Thyroid gland (tissue), 4 donors: ENCODE data around the gene OGDH. TPM values are rescaled to one million over a fixed set of nuclear protein-coding genes. Genes with fewer than 3 reads are reported as not detected.
A peak's percentile ranks its signal among the peaks of the same experiment; 100 is the strongest.

Experiments
- DNase-seq, 2 donors: peaks; one replicate each; pipeline ENCODE4 v3.0.0-alpha.2; 2019
- H3K27ac ChIP-seq, 3 donors: fragments of 200-600 bp; sonication (generic); 1 replicate in 2 of 3; 2 replicates in 1 of 3; pipeline ENCODE4 v1.5.1; 2016 to 2019; ENCODE audit warnings: mild to moderate bottlenecking in 1 of 3, moderate library complexity in 1 of 3
- H3K27me3 ChIP-seq: fragments of 200-600 bp; sonication (generic); one replicate; pipeline ENCODE4 v1.5.1; 2019
- H3K36me3 ChIP-seq, 2 donors: fragments of 200-600 bp; sonication (generic); one replicate each; pipeline ENCODE4 v1.5.1; 2016 to 2019
- H3K4me1 ChIP-seq, 2 donors: fragments of 200-600 bp; sonication (generic); one replicate each; pipeline ENCODE4 v1.5.1; 2017 to 2019
- H3K4me3 ChIP-seq, 3 donors: fragments of 200-600 bp; sonication (generic); replicated peaks in 1 of 3; 1 replicate in 2 of 3; 2 replicates in 1 of 3; pipeline ENCODE4 v1.5.1; 2016; ENCODE audit warnings: mild to moderate bottlenecking in 1 of 3
- H3K9me3 ChIP-seq: fragments of 200-600 bp; sonication (generic); one replicate; pipeline ENCODE4 v1.5.1; 2017
- CTCF ChIP-seq, 6 experiments: fragments of 200-600 bp in 3 of 6; fragments of 450-650 bp in 3 of 6; sonication (generic) in 3 of 6; IDR thresholded peaks; one replicate each; pipeline ENCODE4 v1.5.1; 2016 to 2019; ENCODE audit warnings: antibody characterized with exemption in 6 of 6, mild to moderate bottlenecking in 2 of 6, inconsistent platforms in 1 of 6, moderate library complexity in 1 of 6
- POLR2A ChIP-seq, 2 donors: fragments of 450-650 bp; IDR thresholded peaks; one replicate each; pipeline ENCODE4 v1.6.1; 2017; ENCODE audit warnings: antibody characterized with exemption in 2 of 2, mild to moderate bottlenecking in 2 of 2, moderate library complexity in 1 of 2
- WGBS, 2 donors: methylation state at CpG; one replicate each; pipeline ENCODE4 v1.1.5; 2017; 5-methylcytosine and 5-hydroxymethylcytosine counted together
- intact Hi-C: fragments of 100-400 bp; cut with DNase I; formaldehyde crosslinking; loops from one replicate; pipeline ENCODE4 v1.15.1; 2023
- total RNA-seq, 4 donors: library from RNA; depleted of rRNA; stranded (reverse); fragments of >200 nt; gene quantifications; one replicate each; pipeline ENCODE4 v1.2.3, GENCODE V29; 2016

Gene OGDH
- total RNA-seq, 4 donors from 2014 or later, result 108 to 325 (median 201) TPM

- no peak for DNase-seq
- intact Hi-C loops, result no loop called here
- Histone ChIP-seq H3K27ac (peak overlapping the region in 1 of 3 donors; percentile 81), H3K4me1 (peaks cover 20 to 24% of the 10 kb centered on the region in 2 donors), H3K27me3 (no peaks in the 10 kb centered on the region), H3K36me3 (peaks cover 3 to 20% of the 10 kb centered on the region in 2 donors), H3K4me3 (no peak overlapping the region), H3K9me3 (no peaks in the 10 kb centered on the region)
- 91 to 93% methylated on average over 6 of the region's 6 CpGs for WGBS, 2 donors
- TF ChIP-seq POLR2A (IDR thresholded peaks at IDR 0.05) (no peak), CTCF (IDR thresholded peaks at IDR 0.05) (no peak)
These were observed 60.1 kb downstream of the OGDH start for GRCh38 chr7:44666566-44666965.

GRCh38 chr7:44667190-44667589, 60.8 kb downstream of the OGDH start:
- Histone ChIP-seq H3K4me1 (peaks cover 22 to 24% of the 10 kb centered on the region in 2 donors), H3K4me3 (no peak overlapping the region), H3K27me3 (no peaks in the 10 kb centered on the region), H3K36me3 (peaks cover 3 to 20% of the 10 kb centered on the region in 2 donors), H3K27ac (peak overlapping the region in 1 of 3 donors; percentile 81), H3K9me3 (no peaks in the 10 kb centered on the region)
- intact Hi-C loops, result no loop called here
- WGBS, 2 donors, result 90 to 98% methylated on average over 3 of the region's 3 CpGs
- no peak for DNase-seq
- TF ChIP-seq POLR2A (IDR thresholded peaks at IDR 0.05) (no peak), CTCF (IDR thresholded peaks at IDR 0.05) (no peak)

- no peak overlapping the region for H3K4me3 ChIP-seq
- no peak for DNase-seq
- 88 to 89% methylated on average over 1 of the region's 1 CpG for WGBS, 2 donors
- H3K27ac ChIP-seq, result no peak overlapping the region
- no peak for TF ChIP-seq CTCF (IDR thresholded peaks at IDR 0.05)
- no peak for TF ChIP-seq POLR2A (IDR thresholded peaks at IDR 0.05)
- no peaks in the 10 kb centered on the region for H3K9me3 ChIP-seq
- H3K4me1 ChIP-seq, result peaks cover 6 to 15% of the 10 kb centered on the region in 2 donors
- peaks cover 23 to 32% of the 10 kb centered on the region in 2 donors for H3K36me3 ChIP-seq
- intact Hi-C loops, result no loop called here
- no peaks in the 10 kb centered on the region for H3K27me3 ChIP-seq
These were observed 64.6 kb downstream of the OGDH start for GRCh38 chr7:44671069-44671468.

- intact Hi-C loops, result no loop called here
- Histone ChIP-seq H3K36me3 (peaks cover 23 to 30% of the 10 kb centered on the region in 2 donors), H3K9me3 (no peaks in the 10 kb centered on the region), H3K27me3 (no peaks in the 10 kb centered on the region), H3K27ac (peak overlapping the region in 2 of 3 donors; percentile 43 to 50), H3K4me1 (peaks cover 3 to 19% of the 10 kb centered on the region in 2 donors), H3K4me3 (no peak overlapping the region)
- WGBS, 2 donors, result 35 to 45% methylated on average over 2 of the region's 2 CpGs
- peak in 1 of 6 experiments; percentile 11 for TF ChIP-seq CTCF (IDR thresholded peaks at IDR 0.05)
- no peak for TF ChIP-seq POLR2A (IDR thresholded peaks at IDR 0.05)
- DNase-seq, result peak; percentile 86 to 90
These were observed 66.9 kb downstream of the OGDH start for GRCh38 chr7:44673324-44673723.

- peaks cover 26 to 30% of the 10 kb centered on the region in 2 donors for H3K36me3 ChIP-seq
- peaks cover 3 to 24% of the 10 kb centered on the region in 2 donors for H3K4me1 ChIP-seq
- intact Hi-C loops, result no loop called here
- TF ChIP-seq POLR2A (IDR thresholded peaks at IDR 0.05) (no peak), CTCF (IDR thresholded peaks at IDR 0.05) (peak in 1 of 6 experiments; percentile 3)
- H3K27ac ChIP-seq, result peak overlapping the region in 2 of 3 donors; percentile 2 to 29
- WGBS, 2 donors, result 39 to 57% methylated on average over 6 of the region's 6 CpGs
- no peaks in the 10 kb centered on the region for H3K9me3 ChIP-seq
- no peaks in the 10 kb centered on the region for H3K27me3 ChIP-seq
- peak; percentile 53 to 64 for DNase-seq
- no peak overlapping the region for H3K4me3 ChIP-seq
These were observed 67.3 kb downstream of the OGDH start for GRCh38 chr7:44673771-44674170.
